HepG2 (cell line): ENCODE measurements around the gene FPGS. TPM values are rescaled to one million over a fixed set of nuclear protein-coding genes. Genes with fewer than 3 reads are reported as not detected.
A peak's percentile ranks its signal among the peaks of the same experiment; 100 is the strongest.

Experiments used
- CHD2 ChIP-seq: IDR thresholded peaks from 2 replicates; pipeline ENCODE4 v1.6.1; 2011; ENCODE audit warnings: low read depth, low read length, improper control_type of control experiment
- CREM ChIP-seq, 2 experiments: sonication (generic) in 1 of 2; formaldehyde crosslinking in 1 of 2; IDR thresholded peaks; 2 replicates each; pipeline versions ENCODE4 v1.4.0 to v1.6.1; 2016 to 2020; ENCODE audit warnings: antibody characterized with exemption in 1 of 2, mild to moderate bottlenecking in 1 of 2, missing genetic modification reagents in 1 of 2
- GABPB1 ChIP-seq: IDR thresholded peaks from 2 replicates; pipeline ENCODE4 v1.6.1; 2016; ENCODE audit warnings: mild to moderate bottlenecking, missing genetic modification reagents, moderate library complexity, missing compliant biosample characterization
- KDM2A ChIP-seq: sonication (generic); formaldehyde crosslinking; IDR thresholded peaks from 2 replicates; pipeline ENCODE4 v1.4.0; 2020; ENCODE audit warnings: low read depth, missing genetic modification reagents, borderline replicate concordance
- MYC ChIP-seq: sonication (generic); formaldehyde crosslinking; IDR thresholded peaks from 2 replicates; pipeline ENCODE4 v1.9.0; 2021; ENCODE audit warnings: missing genetic modification reagents, borderline replicate concordance
- POLR2G ChIP-seq: fragments of 200-400 bp; formaldehyde crosslinking; IDR thresholded peaks from 2 replicates; pipeline ENCODE4 v1.6.1; 2018; ENCODE audit warnings: mild to moderate bottlenecking, low read depth, low read length, moderate library complexity
- RFX3 ChIP-seq: IDR thresholded peaks from 2 replicates; pipeline ENCODE4 v1.6.1; 2016; ENCODE audit warnings: missing biosample characterization, missing genetic modification reagents
- SRSF4 ChIP-seq: fragments of 200-400 bp; formaldehyde crosslinking; IDR thresholded peaks from one replicate; pipeline ENCODE4 v1.6.1; 2018; ENCODE audit warnings: mild to moderate bottlenecking, low read depth, low read length, moderate library complexity; ENCODE audit not compliant: poor library complexity, severe bottlenecking
- TP53 ChIP-seq: sonication (generic); formaldehyde crosslinking; conservative IDR thresholded peaks from 2 replicates; pipeline ENCODE4 v1.4.0; 2020; ENCODE audit warnings: missing genetic modification reagents
- ZBTB37 ChIP-seq: sonication (generic); formaldehyde crosslinking; IDR thresholded peaks from 2 replicates; pipeline ENCODE4 v1.4.0; 2020; ENCODE audit warnings: mild to moderate bottlenecking, missing genetic modification reagents
- ZBTB7A ChIP-seq: sonication (generic); formaldehyde crosslinking; IDR thresholded peaks from 2 replicates; pipeline ENCODE4 v1.8.0; 2022; ENCODE audit warnings: mild to moderate bottlenecking, missing genetic modification reagents
- ZBTB7B ChIP-seq: sonication (generic); formaldehyde crosslinking; IDR thresholded peaks from 2 replicates; pipeline ENCODE4 v1.4.0; 2020; ENCODE audit warnings: missing genetic modification reagents
- ZNF879 ChIP-seq: sonication (generic); formaldehyde crosslinking; IDR thresholded peaks from 2 replicates; pipeline ENCODE4 v1.8.1; 2023; ENCODE audit warnings: missing genetic modification reagents
- ZNF883 ChIP-seq: sonication (generic); formaldehyde crosslinking; IDR thresholded peaks from 2 replicates; pipeline ENCODE4 v1.5.1; 2020; ENCODE audit warnings: mild to moderate bottlenecking, missing genetic modification reagents; ENCODE audit errors: not compliant biosample characterization
- polyA plus RNA-seq, 8 experiments: library from polyadenylated mRNA; depleted of rRNA in 3 of 8; stranded (reverse) in 7 of 8; unstranded in 1 of 8; fragments of >200 nt; fragmentation: Illumina TruSeq in 4 of 8; extraction: Trizol in 4 of 8; gene quantifications; 2 replicates each; pipeline versions ENCODE4 v1.2.1 to v1.2.3, GENCODE V29; 2011 to 2016; ENCODE audit warnings: low read depth in 4 of 8, missing spikeins in 1 of 8, mixed read lengths in 1 of 8; ENCODE audit not compliant: insufficient read depth in 1 of 8
- total RNA-seq, 5 experiments: library from RNA; depleted of rRNA; stranded (reverse); fragments of >200 nt; fragmentation: Illumina TruSeq; extraction: Trizol; gene quantifications; 2 replicates each; pipeline ENCODE4 v1.2.3, GENCODE V29; 2016; ENCODE audit warnings: low read depth in 1 of 5
- TF ChIP-seq, protein P1 (sequence below): IDR thresholded peaks from 2 replicates; pipeline ENCODE4 v1.6.1; 2018; ENCODE audit warnings: missing genetic modification reagents, mild to moderate bottlenecking, missing compliant biosample characterization
- TF ChIP-seq, protein P2 (sequence below): sonication (generic); formaldehyde crosslinking; IDR thresholded peaks from 2 replicates; pipeline ENCODE4 v1.5.0; 2020; ENCODE audit warnings: mild to moderate bottlenecking, low read depth, missing genetic modification reagents, borderline replicate concordance
- TF ChIP-seq, protein P3 (sequence below): sonication (generic); formaldehyde crosslinking; IDR thresholded peaks from 2 replicates; pipeline ENCODE4 v1.5.1; 2020; ENCODE audit warnings: mild to moderate bottlenecking, moderate library complexity, missing genetic modification reagents

FPGS gene
- total and polyA plus RNA-seq, 2 of the 13 experiments (the other 11 are each of a cell fraction or from before 2014, with no cell fraction given): 35.6 to 36.8 TPM

GRCh38 chr9:127785023-127785932 lies 17.4 kb upstream of the FPGS start (continued):
- TF ChIP-seq, protein P1, sequence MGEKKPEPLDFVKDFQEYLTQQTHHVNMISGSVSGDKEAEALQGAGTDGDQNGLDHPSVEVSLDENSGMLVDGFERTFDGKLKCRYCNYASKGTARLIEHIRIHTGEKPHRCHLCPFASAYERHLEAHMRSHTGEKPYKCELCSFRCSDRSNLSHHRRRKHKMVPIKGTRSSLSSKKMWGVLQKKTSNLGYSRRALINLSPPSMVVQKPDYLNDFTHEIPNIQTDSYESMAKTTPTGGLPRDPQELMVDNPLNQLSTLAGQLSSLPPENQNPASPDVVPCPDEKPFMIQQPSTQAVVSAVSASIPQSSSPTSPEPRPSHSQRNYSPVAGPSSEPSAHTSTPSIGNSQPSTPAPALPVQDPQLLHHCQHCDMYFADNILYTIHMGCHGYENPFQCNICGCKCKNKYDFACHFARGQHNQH (CRISPR knock-in tag): 0 out of 2 replicates have a peak, but pooled peaks have one; percentile 26
- no peak for TF ChIP-seq TP53 (CRISPR knock-in tag)
- no peak for TF ChIP-seq ZBTB37
- TF ChIP-seq, protein P2, sequence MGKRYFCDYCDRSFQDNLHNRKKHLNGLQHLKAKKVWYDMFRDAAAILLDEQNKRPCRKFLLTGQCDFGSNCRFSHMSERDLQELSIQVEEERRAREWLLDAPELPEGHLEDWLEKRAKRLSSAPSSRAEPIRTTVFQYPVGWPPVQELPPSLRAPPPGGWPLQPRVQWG: no peak
- no peak for TF ChIP-seq ZNF883 (CRISPR knock-in tag)
- no peak for TF ChIP-seq CREM (IDR thresholded peaks at IDR 0.05)
- TF ChIP-seq CREM (CRISPR knock-in tag; IDR thresholded peaks at IDR 0.05): no peak
- TF ChIP-seq GABPB1 (CRISPR knock-in tag): peak; percentile 63
- no peak for TF ChIP-seq ZBTB7A (CRISPR knock-in tag)
- peak; percentile 75 for TF ChIP-seq KDM2A (CRISPR knock-in tag)
- peak; percentile 70 for TF ChIP-seq RFX3 (CRISPR knock-in tag)
- TF ChIP-seq, protein P3, sequence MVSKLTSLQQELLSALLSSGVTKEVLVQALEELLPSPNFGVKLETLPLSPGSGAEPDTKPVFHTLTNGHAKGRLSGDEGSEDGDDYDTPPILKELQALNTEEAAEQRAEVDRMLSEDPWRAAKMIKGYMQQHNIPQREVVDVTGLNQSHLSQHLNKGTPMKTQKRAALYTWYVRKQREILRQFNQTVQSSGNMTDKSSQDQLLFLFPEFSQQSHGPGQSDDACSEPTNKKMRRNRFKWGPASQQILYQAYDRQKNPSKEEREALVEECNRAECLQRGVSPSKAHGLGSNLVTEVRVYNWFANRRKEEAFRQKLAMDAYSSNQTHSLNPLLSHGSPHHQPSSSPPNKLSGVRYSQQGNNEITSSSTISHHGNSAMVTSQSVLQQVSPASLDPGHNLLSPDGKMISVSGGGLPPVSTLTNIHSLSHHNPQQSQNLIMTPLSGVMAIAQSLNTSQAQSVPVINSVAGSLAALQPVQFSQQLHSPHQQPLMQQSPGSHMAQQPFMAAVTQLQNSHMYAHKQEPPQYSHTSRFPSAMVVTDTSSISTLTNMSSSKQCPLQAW (CRISPR knock-in tag): no peak
- no peak for TF ChIP-seq CHD2
- TF ChIP-seq ZNF879 (CRISPR knock-in tag): no peak
- TF ChIP-seq ZBTB7B: no peak
- 0 out of 2 replicates have a peak, but pooled peaks have one; percentile 25 for TF ChIP-seq MYC
- TF ChIP-seq POLR2G: no peak; the same call in 1 of the 2 replicates
- no peak for TF ChIP-seq SRSF4
